GM18505 (cell line): ENCODE results near the gene C19orf67.

Experiments used
- ATAC-seq: cut with Tn5 transposase; IDR thresholded peaks from one replicate; pipeline ENCODE4 v1.9.1; 2021; ENCODE audit not compliant: unreplicated experiment
- POLR2A ChIP-seq: IDR thresholded peaks from 4 replicates; pipeline ENCODE4 v1.6.1; 2011; ENCODE audit warnings: borderline replicate concordance; ENCODE audit not compliant: insufficient read depth, insufficient read length; ENCODE audit errors: extremely low read depth

Gene C19orf67

DNA sequence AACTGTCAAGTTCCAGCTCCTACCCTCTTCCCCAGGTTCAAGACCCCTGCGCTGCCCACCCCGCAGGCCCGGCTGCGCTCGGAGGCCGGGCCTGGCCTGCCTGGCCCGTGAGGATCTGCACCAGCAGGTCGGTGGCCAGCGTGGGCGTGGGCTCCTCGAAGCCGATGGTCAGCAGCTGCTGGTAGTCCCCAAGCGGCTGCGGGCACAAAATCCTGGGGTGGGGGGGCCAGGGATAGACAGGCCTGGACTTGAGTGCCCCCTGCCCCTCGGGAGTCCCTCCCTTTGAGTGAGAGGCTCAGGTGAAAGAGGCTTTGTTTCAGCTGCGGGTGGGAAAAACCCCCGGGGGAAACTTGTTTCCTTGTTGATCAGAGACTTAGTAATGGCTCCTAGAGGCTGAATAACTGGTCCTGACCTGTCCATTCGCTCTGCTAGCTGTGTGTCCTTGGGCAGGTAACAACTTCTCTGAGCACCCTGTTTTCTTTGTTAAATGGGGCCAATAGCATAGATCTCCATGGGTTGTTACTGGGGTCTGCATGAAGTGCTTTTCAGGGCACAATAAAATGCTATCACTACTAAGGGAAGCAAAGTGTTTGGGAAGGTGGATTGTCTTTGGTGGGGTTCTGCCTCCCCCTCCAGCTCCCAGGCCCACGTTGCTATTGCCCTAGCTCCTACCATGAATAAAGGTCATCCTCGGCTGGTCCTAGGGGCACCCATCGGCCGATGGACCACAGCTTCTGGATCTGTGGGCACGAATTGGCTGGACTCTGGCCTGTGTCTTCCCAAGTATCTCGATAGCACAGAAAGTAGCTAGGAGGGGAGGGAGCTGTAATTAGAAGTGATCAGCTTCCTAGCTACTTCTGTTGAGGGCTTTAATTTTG is 3.5 kb downstream of the C19orf67 start:
- ATAC-seq, result peak; percentile 12
- no peak for TF ChIP-seq POLR2A

DNA sequence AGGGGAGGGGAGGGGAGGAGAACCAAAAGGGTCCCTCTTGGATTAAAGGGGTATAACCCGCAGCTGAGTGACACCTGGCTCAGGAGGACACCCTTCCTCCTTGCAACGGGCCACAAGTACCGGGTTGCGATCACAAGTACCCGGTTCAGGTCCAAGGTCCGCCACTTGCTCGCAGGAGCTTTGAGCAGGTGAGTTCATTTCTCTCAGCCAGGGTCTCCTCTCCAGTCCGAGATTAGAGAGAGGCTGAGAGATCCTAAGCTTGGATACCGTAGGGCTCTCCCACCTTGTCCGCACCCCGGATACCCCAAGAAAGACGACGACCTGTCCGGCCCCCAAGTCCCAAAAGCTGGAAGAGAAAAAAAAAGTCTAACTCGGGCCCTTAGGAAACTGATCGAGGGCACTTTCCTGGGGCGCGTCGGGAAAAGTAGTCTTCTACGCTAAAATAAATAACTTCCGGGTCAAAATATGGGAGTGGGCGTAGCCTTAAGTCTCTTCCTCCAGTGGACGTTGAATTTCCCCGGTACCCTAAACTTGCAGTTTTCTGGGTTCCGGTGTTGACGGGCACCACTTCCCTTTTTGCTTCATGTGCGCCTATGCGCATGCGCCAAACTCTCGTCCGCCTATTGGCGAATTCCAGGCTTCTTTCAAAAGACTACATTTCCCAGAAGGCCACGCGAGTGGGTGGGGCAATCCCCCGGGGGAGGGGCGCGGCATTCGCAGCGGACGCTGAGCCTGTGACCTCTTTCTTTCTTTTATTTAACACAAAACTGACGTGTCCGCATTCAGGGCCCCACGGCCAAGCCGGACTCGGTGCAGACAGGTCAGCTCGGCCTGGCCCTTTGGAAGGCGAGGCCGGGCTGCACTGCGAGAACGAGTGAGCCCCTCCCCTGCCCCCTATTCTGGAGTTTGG is 4.4 kb downstream of the C19orf67 start:
- peak; percentile 80 for ATAC-seq
- peak; percentile 73 for TF ChIP-seq POLR2A

DNA sequence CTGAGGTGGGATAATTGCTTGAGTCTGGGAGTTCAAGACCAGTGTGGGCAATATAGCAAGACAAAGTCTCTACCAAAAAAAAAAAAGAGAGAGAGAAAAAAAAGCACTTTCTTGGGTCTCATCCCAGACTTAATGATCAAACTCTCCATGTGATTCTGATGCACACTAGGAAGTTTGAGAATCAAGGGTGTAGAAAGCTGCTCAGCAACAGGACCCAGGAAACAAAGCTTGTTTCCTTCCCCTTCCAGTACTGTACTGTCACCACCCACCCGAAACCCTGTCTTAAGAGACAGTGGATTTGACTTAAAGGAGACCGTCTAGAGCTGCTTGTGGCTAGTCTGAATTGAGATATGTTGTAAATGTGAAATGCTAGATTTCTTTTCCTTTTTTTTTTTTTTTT is 7.2 kb downstream of the C19orf67 start:
- no peak for TF ChIP-seq POLR2A
- no peak for ATAC-seq

DNA sequence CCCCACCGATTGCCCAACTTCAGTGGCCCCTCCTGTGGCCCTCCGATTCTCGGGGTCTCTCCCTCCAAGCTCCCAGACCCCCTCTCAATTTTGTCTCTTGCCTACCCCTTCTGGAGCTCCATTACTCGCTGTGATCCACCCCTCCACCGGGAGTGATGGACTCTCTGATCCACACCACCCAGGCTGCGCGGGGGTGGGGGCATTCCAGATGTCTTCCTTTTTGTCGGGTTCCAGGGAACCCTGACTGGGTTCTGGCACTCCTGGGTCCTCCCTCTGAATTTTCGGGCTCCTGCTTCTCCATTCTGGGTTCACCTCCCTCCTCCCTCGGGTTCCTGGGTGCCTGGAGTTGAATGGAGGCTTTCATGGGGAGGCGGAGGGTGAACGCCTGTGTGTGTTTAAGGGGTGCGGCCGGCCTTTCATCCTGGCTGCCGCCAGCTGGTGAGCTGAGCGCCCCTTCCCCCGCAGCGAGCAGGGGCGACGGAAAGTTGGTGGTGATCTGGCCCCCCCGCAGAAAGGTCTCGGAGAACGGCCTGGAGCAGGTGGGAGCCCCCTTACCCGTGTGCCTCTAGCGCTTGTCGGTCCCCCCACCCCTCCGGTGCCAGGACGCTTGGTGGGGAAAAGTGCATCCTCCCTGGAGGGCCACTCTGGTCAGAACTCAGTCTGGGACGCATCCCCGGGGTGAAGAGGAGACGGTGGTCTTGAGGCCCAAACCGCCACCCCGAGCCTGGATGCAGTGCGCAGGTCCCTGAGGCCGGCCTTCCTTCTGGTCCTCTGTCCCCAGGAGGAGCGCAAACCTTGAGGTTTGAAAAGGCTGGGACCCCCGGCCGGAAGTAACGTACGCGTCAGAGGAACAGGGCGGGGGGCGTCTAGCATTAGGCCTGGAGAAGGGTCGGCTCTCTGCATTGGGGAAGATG is 11.4 kb downstream of the C19orf67 start:
- TF ChIP-seq POLR2A, result no peak
- no peak for ATAC-seq

DNA sequence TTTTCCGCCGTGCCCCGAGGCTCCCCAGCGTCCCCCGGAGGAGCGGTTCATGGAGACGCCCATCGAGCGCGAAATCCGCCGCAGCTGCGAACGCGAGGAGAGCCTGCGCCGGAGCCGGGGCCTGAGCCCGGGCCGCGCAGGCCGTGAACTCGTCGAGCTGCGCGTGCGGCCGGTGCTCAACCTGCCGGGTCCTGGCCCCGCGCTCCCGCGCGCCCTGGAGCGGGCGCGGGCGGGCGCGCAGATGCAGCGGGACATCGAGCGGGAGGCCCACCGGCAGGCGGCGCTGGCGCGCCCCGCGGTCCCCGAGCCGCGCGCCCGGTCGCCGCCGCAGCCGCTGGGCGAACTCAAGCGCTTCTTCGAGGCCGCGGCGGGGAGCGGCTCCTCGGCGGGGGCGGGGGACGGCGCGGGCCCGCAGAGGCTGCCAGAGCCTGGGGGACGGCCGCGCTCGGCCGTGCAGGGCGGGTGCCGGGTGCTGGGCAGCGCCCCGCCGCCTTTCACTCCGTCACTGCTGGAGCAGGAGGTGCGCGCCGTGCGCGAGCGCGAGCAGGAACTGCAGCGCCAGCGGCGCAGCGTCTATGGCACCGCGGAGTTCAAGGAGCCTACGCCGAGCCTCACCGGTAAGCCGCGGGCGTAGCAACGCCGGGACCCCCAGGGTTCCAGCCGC is 12.2 kb downstream of the C19orf67 start:
- ATAC-seq, result peak; percentile 49
- TF ChIP-seq POLR2A, result peak; percentile 35

DNA sequence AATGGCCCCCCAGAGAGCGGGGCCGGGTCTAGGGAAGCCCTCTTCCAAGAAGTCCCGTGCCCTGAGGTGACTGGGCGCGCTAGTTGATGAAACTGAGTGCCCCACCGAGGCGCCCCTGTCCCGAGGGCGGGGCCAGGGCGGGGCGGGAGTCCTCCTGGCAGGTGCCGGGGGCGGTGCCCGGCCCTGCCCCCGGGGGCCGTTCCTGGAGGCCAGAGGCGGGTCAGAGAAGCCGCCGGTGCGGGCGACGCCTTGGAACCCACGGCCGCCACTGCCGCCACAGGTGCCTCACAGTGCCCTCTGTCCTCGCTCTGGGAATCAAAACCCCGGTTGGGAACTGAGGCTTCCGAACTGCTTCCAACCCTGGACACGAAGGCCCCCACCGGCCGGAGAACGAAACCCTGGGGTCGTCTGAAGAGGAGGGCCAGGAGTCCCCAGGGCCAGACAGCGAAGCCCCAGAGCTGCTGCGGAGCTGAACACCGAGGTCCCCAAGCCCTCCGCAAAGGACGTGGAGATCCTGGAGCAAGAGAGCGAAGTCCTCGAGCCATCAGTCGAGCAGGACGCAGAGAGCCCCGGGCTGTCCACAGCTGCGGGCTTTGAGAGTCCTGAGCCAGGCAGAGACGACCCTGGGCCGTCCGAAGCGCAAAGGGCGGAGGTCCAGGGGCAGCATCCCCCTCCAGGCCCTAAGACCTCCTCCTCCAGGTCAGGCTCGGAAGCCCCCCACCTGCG is 12.9 kb downstream of the C19orf67 start, which contains the start of gene MISP3:
Gene MISP3, plus strand, starts transcription at position 252 of the 726 bp plus-strand sequence. CDS start 524 bp downstream, outside the sequence.
- ATAC-seq, result peak; percentile 16
- no peak for TF ChIP-seq POLR2A

DNA sequence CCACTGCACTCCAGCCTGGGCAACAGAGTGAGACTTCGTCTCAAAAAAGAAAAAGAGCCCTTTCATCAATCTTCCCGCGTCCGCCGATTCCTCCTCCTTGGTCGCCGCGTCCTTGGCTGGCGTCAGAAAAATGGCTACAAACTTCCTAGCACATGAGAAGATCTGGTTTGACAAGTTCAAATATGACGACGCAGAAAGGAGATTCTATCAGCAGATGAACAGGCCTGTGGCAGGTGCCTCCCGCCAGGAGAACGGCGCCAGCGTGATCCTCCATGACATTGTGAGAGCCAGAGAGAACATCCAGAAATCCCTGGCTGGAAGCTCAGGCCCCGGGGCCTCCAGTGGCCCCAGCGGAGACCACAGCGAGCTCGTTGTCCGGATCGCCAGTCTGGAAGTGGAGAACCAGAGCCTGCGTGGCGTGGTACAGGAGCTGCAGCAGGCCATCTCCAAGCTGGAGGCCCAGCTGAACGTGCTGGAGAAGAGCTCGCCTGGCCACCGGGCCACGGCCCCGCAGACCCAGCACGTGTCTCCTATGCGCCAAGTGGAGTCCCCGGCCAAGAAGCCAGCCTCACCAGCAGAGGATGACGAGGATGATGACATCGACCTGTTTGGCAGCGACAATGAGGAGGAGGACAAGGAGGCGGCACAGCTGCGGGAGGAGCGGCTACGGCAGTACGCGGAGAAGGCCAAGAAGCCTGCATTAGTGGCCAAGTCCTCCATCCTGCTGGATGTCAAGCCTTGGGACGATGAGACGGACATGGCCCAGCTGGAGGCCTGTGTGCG is 15.1 kb downstream of the C19orf67 start:
- ATAC-seq, result no peak

DNA sequence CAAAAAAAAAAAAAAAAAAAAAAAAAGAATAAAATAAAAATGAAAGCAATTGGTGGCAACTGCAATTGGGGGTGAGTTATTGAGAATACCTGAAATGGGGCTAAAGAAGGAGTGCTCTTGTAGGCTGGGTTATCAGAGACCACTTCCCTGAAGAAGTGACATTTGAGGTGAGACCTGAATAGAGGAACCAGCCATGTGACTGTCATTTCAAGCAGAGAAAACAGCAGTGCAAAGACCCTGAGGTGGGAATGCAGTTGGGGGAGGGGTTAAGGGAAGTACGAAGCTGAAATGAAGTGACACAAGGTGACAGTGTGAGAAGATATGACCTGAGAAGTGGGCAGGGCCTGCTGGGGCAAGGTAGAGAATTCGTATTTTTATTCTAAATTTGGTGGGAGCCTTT is 19.4 kb downstream of the C19orf67 start:
- TF ChIP-seq POLR2A, result no peak
- no peak for ATAC-seq

More for the DNA sequence above, 15.1 kb downstream of the C19orf67 start:
- no peak for TF ChIP-seq POLR2A

DNA sequence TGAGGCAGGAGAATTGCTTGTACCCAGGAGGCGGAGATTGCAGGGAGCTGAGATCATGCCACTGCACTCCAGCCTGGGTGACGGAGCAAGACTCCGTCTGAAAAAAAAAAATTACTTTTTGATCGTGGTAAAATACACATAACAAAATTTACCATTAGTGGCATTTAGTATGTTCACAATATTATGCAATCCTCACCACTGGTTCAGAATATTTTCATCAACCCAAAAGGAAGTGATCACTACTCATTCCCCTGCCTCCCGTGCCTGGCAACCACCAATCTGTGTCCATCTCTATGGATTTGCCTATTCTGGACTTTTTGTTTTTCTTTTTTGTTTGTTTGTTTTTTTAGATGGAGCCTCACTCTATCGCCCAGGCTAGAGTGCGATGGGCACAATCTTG is 22.5 kb downstream of the C19orf67 start:
- ATAC-seq, result no peak

DNA sequence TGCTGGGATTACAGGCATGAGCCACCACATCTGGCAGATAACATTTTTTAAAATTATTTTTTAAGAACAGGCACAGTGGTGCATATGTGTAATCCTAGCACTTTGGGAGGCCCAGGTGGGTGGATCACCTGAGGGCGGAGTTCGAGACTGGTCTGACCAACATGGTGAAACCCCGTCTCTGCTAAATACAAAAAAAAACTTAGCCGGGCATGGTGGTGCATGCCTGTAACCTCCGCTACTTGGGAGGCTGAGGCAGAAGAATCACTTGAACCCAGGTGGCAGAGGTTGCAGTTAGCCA is 23.1 kb downstream of the C19orf67 start:
- ATAC-seq, result no peak
- no peak for TF ChIP-seq POLR2A

More for the DNA sequence above, 22.5 kb downstream of the C19orf67 start:
- no peak for TF ChIP-seq POLR2A

DNA sequence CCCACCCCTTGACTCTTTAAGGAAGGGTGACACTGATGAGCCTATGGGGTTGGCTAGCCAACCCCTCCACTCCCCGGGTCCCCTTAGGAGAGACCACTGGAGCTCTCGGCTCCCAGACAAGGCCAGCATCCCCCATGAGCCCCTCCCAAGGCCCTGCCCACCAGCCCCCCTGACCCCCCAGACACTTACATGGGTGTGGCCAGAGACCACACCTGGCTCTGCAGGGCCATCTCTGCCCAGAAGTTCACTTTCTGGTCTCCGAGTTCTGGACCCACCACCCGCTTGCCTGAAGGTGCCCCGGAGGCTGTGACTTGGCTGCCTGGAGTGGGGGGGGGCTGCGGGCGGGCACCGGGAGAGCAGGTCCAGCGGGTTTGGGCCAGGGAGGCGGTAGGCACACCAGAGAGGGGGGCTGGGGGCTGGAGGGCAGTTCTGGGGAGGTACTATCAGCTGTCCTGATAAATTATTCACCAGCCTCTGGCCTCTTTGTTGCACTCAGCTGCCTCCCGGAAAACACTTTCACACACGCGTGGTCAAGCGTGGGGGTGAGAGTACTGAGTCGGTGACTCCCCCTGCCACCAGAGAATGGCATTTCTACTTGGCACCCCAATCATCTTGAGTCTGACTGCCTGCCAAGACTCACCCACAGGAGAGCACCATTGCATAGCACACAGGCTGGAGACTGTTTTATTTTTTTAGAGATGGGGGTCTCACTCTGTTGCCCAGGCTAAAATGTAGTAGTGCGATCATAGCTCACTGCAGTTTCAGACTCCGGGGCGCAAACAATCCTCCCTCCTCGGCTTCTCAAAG is 23.6 kb downstream of the C19orf67 start, which contains the start of gene PALM3:
Gene PALM3, minus strand, starts transcription at position 326 of the 807 bp plus-strand sequence. Its CDS starts 96 bp downstream, at position 230.
- TF ChIP-seq POLR2A, result no peak
- no peak for ATAC-seq
